Activated naive CD4-positive, alpha-beta T cell treated with anti-CD3 and anti-CD28 coated beads, Interleukin-2, amount 10 ng/mL, durations not matched to agents 7 days and 5 days (primary cell): ENCODE data around the gene SLC35F5.
"Not testable (repeated sequence)": the region's sequence is repeated elsewhere in the genome, so short reads cannot be mapped to it uniquely, and the experiment has no call there.

ENCODE experiments used
- CTCF ChIA-PET: fragments of 350-600 bp; sonication (Branson Sonifier 250); formaldehyde crosslinking; loops from one replicate; lab custom pipeline; 2021; ENCODE audit warnings: antibody characterized with exemption; lab: Charles Lee
- DNase-seq: peaks from one replicate; pipeline ENCODE4 v3.0.0-alpha.2; 2020
- H3K27ac Mint-ChIP-seq: one replicate; pipeline ENCODE4 v1.8.0; 2021; ENCODE audit warnings: mild to moderate bottlenecking, moderate library complexity, mixed read lengths
- H3K27me3 Mint-ChIP-seq: one replicate; pipeline ENCODE4 v1.8.0; 2021; ENCODE audit warnings: mild to moderate bottlenecking, mixed read lengths
- H3K36me3 Mint-ChIP-seq: one replicate; pipeline ENCODE4 v1.8.0; 2021; ENCODE audit warnings: mixed read lengths
- H3K4me1 Mint-ChIP-seq: one replicate; pipeline ENCODE4 v1.8.0; 2021; ENCODE audit warnings: mixed read lengths
- H3K4me3 Mint-ChIP-seq: one replicate; pipeline ENCODE4 v1.8.0; 2021; ENCODE audit warnings: mild to moderate bottlenecking, moderate library complexity, mixed read lengths
- H3K9me3 Mint-ChIP-seq: one replicate; pipeline ENCODE4 v1.8.0; 2021; ENCODE audit warnings: mixed read lengths

Gene SLC35F5, protein sequence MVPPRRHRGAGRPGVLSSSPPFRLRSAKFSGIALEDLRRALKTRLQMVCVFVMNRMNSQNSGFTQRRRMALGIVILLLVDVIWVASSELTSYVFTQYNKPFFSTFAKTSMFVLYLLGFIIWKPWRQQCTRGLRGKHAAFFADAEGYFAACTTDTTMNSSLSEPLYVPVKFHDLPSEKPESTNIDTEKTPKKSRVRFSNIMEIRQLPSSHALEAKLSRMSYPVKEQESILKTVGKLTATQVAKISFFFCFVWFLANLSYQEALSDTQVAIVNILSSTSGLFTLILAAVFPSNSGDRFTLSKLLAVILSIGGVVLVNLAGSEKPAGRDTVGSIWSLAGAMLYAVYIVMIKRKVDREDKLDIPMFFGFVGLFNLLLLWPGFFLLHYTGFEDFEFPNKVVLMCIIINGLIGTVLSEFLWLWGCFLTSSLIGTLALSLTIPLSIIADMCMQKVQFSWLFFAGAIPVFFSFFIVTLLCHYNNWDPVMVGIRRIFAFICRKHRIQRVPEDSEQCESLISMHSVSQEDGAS

GRCh38 chr2:113756355-113757137, at the start of gene SLC35F5:
Gene SLC35F5 (minus strand): TSS chr2:113756642. CDS start chr2:113756409, 233 bp downstream.
- H3K4me1 Mint-ChIP-seq: peaks cover 30% of the 10 kb centered on the region
- CTCF ChIA-PET: interaction anchor here (0.9 to 2.3 kb wide), 4 partner anchors 120 to 221 kb away, joined by 4 to 15 read pairs (median 5); no protein-coding TSS in a partner anchor
- H3K27ac Mint-ChIP-seq: peak within 1 kb of the TSS; percentile 100
- DNase-seq: peak; percentile 92
- peaks cover 11% of the 10 kb centered on the region for H3K36me3 Mint-ChIP-seq
- peaks cover 4% of the 10 kb centered on the region for H3K27me3 Mint-ChIP-seq
- H3K9me3 Mint-ChIP-seq: no peaks in the 10 kb centered on the region
- peak within 1 kb of the TSS; percentile 97 for H3K4me3 Mint-ChIP-seq

DNA sequence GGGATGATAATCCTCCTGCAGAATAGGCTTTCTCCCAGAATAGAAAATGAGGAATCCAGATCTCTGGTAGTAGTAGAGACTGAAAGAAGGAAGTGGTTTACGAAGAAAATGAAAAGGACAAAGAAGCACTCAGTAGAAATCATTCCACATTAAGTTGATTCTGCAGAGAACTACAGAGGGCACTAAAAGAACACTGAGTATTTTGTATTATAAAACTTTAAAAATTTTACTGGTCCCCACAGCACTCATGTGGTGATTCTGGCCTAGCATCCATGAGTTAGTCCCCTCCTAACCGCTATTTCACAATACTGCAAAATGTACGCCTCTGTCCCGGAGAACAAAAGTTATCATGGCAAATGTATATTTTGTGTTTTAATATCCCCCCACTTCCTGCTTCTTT, 42.9 kb upstream of the SLC35F5 start:
- Mint-ChIP-seq H3K27ac (no peak overlapping the region), H3K4me1 (peaks cover 2% of the 10 kb centered on the region), H3K36me3 (no peaks in the 10 kb centered on the region), H3K4me3 (no peak overlapping the region), H3K9me3 (no peaks in the 10 kb centered on the region), H3K27me3 (peaks cover 4% of the 10 kb centered on the region)
- DNase-seq: no peak
- CTCF ChIA-PET: no interaction called here

DNA sequence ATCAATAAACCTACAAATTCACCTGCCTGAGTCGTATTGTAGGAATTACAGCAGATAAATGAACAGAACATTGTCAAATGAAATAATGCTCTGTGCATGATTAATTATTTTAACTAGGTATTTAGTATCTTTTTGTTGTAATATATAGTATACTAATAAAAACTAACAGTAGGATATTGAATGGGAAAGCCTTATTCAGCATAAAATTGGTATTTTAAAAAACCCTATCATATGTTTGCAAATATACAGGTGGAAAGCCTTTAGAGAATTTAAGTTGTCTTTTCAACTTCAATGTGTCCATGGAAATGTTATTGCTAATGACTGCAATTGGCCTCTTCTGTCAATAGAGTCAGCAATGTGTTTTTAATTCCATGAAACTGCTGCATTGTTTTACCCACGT, 40.8 kb upstream of the SLC35F5 start:
- Mint-ChIP-seq H3K4me1 (peaks cover 10% of the 10 kb centered on the region), H3K27me3 (peaks cover 5% of the 10 kb centered on the region)
- CTCF ChIA-PET: no interaction called here

GRCh38 chr2:113796592-113797175, 40.2 kb upstream of the SLC35F5 start:
- no peak overlapping the region for H3K27ac Mint-ChIP-seq
- H3K27me3 Mint-ChIP-seq: peaks cover 5% of the 10 kb centered on the region
- H3K4me1 Mint-ChIP-seq: peaks cover 16% of the 10 kb centered on the region
- no peak for DNase-seq
- no peak overlapping the region for H3K4me3 Mint-ChIP-seq
- H3K9me3 Mint-ChIP-seq: no peaks in the 10 kb centered on the region
- no peaks in the 10 kb centered on the region for H3K36me3 Mint-ChIP-seq
- CTCF ChIA-PET: no interaction called here

More for the DNA sequence above, 40.8 kb upstream of the SLC35F5 start:
- Mint-ChIP-seq H3K9me3 (no peaks in the 10 kb centered on the region), H3K36me3 (no peaks in the 10 kb centered on the region), H3K27ac (no peak overlapping the region), H3K4me3 (no peak overlapping the region)
- no peak for DNase-seq

GRCh38 chr2:113795405-113795920, 39.0 kb upstream of the SLC35F5 start:
- H3K27ac Mint-ChIP-seq: no peak overlapping the region
- H3K4me3 Mint-ChIP-seq: no peak overlapping the region
- H3K9me3 Mint-ChIP-seq: no peaks in the 10 kb centered on the region
- peaks cover 5% of the 10 kb centered on the region for H3K27me3 Mint-ChIP-seq
- H3K4me1 Mint-ChIP-seq: peaks cover 20% of the 10 kb centered on the region
- DNase-seq: no peak
- CTCF ChIA-PET: no interaction called here
- H3K36me3 Mint-ChIP-seq: no peaks in the 10 kb centered on the region

DNA sequence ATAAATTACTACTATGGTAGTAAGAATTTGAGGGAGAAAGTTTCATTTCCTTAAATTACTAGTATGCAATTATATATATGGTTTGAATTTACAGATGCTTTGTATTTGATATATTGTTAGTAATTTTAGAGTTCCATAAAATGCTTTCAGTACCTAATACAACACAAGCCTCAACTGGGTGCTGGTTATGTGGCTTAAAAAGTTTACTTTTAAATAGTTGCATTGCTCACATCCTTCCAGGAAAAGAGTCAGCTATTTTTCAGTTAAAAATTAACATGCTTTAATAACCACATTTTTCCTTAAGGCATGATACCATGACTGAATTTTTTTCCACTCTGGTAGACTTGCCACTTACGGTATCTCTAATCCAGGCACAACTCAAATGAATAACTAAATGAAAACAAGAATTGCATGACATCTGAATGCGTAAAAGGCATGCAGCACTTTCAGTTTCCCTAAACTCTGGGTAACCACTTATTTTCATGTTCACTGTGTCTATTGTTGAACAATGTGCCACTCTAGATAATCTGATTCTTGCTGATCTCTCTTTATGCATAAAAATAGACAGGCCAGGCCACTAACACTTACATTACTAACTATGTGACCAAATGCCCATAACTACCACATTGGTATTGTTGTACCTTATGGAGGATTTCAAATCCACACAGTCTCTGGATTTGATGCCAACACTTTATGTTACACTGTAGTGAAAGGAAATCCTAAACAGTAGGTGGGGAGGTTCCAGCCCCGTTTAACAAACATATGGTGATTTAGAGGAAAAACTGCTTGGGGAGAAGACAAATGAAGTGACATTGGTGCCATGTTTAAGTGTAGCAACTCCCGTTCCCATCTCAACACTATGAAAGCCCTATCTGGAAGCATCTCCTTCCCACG, 35.5 kb upstream of the SLC35F5 start:
- CTCF ChIA-PET: no interaction called here
- Mint-ChIP-seq H3K36me3 (no peaks in the 10 kb centered on the region), H3K9me3 (no peaks in the 10 kb centered on the region), H3K27ac (peak overlapping the region; percentile 39), H3K4me1 (peaks cover 18% of the 10 kb centered on the region), H3K4me3 (peak overlapping the region; percentile 7), H3K27me3 (peaks cover 5% of the 10 kb centered on the region)
- DNase-seq: no peak

GRCh38 chr2:113784823-113785744, 28.6 kb upstream of the SLC35F5 start:
- Mint-ChIP-seq H3K27me3 (no peaks in the 10 kb centered on the region), H3K4me3 (no peak overlapping the region), H3K36me3 (no peaks in the 10 kb centered on the region), H3K4me1 (no peaks in the 10 kb centered on the region), H3K27ac (no peak overlapping the region), H3K9me3 (no peaks in the 10 kb centered on the region)
- no peak for DNase-seq
- CTCF ChIA-PET: no interaction called here

DNA sequence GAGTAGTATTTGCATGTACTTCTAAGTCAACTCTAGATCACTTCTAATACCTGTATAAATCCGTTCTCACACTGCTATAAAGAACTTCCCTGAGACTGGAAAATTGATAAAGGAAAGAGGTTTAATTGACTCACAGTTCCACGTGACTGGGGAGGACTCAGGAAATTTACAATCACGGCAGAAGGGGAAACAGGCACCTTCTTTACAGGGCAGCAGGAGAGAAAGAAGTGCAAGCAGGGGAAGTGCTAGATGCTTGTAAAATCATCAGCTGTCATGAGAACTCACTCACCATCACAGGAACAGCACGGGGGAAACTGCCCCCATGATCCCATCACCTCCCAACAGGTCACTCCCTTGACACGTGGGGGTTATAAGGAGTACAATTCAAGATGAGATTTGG, 24.0 kb upstream of the SLC35F5 start:
- no peaks in the 10 kb centered on the region for H3K4me1 Mint-ChIP-seq
- H3K4me3 Mint-ChIP-seq: no peak overlapping the region
- no peaks in the 10 kb centered on the region for H3K9me3 Mint-ChIP-seq
- H3K36me3 Mint-ChIP-seq: no peaks in the 10 kb centered on the region
- CTCF ChIA-PET: no interaction called here
- H3K27me3 Mint-ChIP-seq: no peaks in the 10 kb centered on the region
- H3K27ac Mint-ChIP-seq: no peak overlapping the region
- no peak for DNase-seq

DNA sequence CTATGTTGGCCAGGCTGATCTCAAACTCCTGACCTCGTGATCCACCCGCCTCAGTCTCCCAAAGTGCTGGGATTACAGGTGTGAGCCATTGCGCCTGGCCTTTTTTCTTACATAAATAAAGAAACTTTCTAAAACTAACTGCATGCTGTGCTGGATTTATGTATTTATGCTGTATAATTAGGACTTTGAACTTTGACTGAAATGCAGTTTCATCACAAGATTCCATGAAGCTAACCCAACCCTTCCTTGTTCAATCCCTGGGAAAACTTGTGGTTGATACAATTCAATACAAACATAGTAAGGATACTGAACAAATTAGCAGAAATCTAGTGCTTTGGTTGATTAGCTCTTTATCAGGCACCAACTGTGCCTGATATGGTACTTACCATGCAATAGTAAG, 20.9 kb upstream of the SLC35F5 start:
- H3K27ac Mint-ChIP-seq: no peak overlapping the region
- no peak overlapping the region for H3K4me3 Mint-ChIP-seq
- H3K9me3 Mint-ChIP-seq: no peaks in the 10 kb centered on the region
- DNase-seq: no peak
- no peaks in the 10 kb centered on the region for H3K4me1 Mint-ChIP-seq
- CTCF ChIA-PET: no interaction called here
- no peaks in the 10 kb centered on the region for H3K36me3 Mint-ChIP-seq
- no peaks in the 10 kb centered on the region for H3K27me3 Mint-ChIP-seq

GRCh38 chr2:113776949-113777348, 20.5 kb upstream of the SLC35F5 start:
- Mint-ChIP-seq H3K36me3 (no peaks in the 10 kb centered on the region), H3K27me3 (no peaks in the 10 kb centered on the region), H3K4me3 (no peak overlapping the region), H3K27ac (no peak overlapping the region), H3K9me3 (no peaks in the 10 kb centered on the region), H3K4me1 (no peaks in the 10 kb centered on the region)
- no peak for DNase-seq
- CTCF ChIA-PET: no interaction called here

DNA sequence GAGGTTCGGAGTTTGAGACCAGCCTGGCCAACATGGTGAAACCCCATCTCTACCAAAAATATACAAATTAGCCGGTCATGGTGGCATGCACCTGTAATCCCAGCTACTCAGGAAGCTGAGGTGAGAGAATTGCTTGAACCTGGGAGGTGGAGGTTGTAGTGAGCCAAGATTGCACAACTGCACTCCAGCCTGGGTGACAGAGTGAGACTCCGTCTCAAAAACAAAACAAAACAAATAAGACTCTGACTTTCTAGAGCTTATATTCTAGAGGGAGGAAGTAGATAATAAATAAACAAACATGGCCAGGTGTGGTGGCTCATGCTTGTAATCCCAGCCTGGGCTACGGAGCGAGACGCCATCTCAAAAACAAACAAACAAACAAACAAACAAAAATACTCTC, 18.2 kb upstream of the SLC35F5 start:
- H3K36me3 Mint-ChIP-seq, H3K4me3 Mint-ChIP-seq, H3K9me3 Mint-ChIP-seq, DNase-seq, CTCF ChIA-PET, H3K4me1 Mint-ChIP-seq, H3K27me3 Mint-ChIP-seq, H3K27ac Mint-ChIP-seq: not testable (repeated sequence)

DNA sequence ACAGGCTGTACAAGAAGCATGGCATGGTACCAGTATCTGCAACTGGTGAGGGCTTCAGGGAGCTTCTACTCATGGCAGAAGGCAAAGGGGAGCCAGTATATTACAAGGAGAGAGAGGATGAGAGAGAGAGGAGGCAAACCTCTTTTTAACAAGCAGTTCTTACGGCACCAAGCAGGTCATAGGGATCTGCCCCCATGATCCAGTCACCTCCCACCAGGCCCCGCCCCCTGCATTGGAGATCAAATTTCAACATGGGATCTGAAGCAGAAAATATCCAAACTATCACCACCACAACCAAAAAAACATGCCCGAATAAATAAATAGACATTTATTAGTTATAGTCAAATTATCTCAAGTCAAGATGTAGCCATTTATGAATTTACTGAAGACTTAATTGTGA, 14.5 kb upstream of the SLC35F5 start:
- no peak for DNase-seq

More for the DNA sequence above, 14.5 kb upstream of the SLC35F5 start:
- Mint-ChIP-seq H3K36me3 (no peaks in the 10 kb centered on the region), H3K4me3 (no peak overlapping the region), H3K4me1 (no peaks in the 10 kb centered on the region), H3K9me3 (no peaks in the 10 kb centered on the region), H3K27ac (no peak overlapping the region), H3K27me3 (no peaks in the 10 kb centered on the region)
- CTCF ChIA-PET: no interaction called here
